IPS-18a (cell line): ENCODE results near the gene ZNHIT1.

Source experiments
- H3K27ac ChIP-seq: one replicate; pipeline ENCODE4 v1.5.1; 2013; ENCODE audit warnings: low read length
- H3K27me3 ChIP-seq: one replicate; pipeline ENCODE4 v1.6.1; 2013; ENCODE audit warnings: mild to moderate bottlenecking, low read length; ENCODE audit not compliant: control insufficient read depth, insufficient read depth
- H3K36me3 ChIP-seq: one replicate; pipeline ENCODE4 v1.6.1; 2013; ENCODE audit warnings: low read depth, low read length; ENCODE audit not compliant: control insufficient read depth
- H3K4me1 ChIP-seq: one replicate; pipeline ENCODE4 v1.6.1; 2013; ENCODE audit warnings: low read depth, low read length; ENCODE audit not compliant: control insufficient read depth
- H3K4me3 ChIP-seq: one replicate; pipeline ENCODE4 v1.5.1; 2013; ENCODE audit warnings: low read length
- H3K9ac ChIP-seq: one replicate; pipeline ENCODE4 v1.6.1; 2013; ENCODE audit warnings: mild to moderate bottlenecking, low read length, moderate library complexity
- H3K9me3 ChIP-seq: one replicate; pipeline ENCODE4 v1.6.1; 2013; ENCODE audit warnings: low read depth, low read length; ENCODE audit not compliant: control insufficient read depth

The ZNHIT1 gene

GRCh38 chr7:101239191-101239950 is 21.4 kb downstream of the ZNHIT1 start:
- H3K4me3 ChIP-seq = no peak overlapping the region
- peaks cover 4% of the 10 kb centered on the region for H3K4me1 ChIP-seq
- H3K9ac ChIP-seq = no peak overlapping the region
- no peaks in the 10 kb centered on the region for H3K27me3 ChIP-seq
- no peaks in the 10 kb centered on the region for H3K9me3 ChIP-seq
- H3K36me3 ChIP-seq = peaks cover 4% of the 10 kb centered on the region
- no peak overlapping the region for H3K27ac ChIP-seq

- Histone ChIP-seq H3K9me3 (no peaks in the 10 kb centered on the region), H3K36me3 (peaks cover 4% of the 10 kb centered on the region), H3K4me1 (peaks cover 4% of the 10 kb centered on the region), H3K27ac (no peak overlapping the region), H3K27me3 (no peaks in the 10 kb centered on the region), H3K4me3 (no peak overlapping the region), H3K9ac (no peak overlapping the region)
Measured at GRCh38 chr7:101239951-101240220, 21.9 kb downstream of the ZNHIT1 start.

- Histone ChIP-seq H3K36me3 (peaks cover 4% of the 10 kb centered on the region), H3K4me1 (peaks cover 4% of the 10 kb centered on the region), H3K9me3 (no peaks in the 10 kb centered on the region), H3K27ac (no peak overlapping the region), H3K4me3 (no peak overlapping the region), H3K27me3 (no peaks in the 10 kb centered on the region), H3K9ac (no peak overlapping the region)
Measured at GRCh38 chr7:101240226-101241014, 22.5 kb downstream of the ZNHIT1 start.

- Histone ChIP-seq H3K36me3 (peaks cover 4% of the 10 kb centered on the region), H3K4me3 (no peak overlapping the region), H3K9me3 (no peaks in the 10 kb centered on the region), H3K4me1 (peaks cover 9% of the 10 kb centered on the region), H3K27me3 (no peaks in the 10 kb centered on the region), H3K9ac (no peak overlapping the region), H3K27ac (no peak overlapping the region)
Measured at GRCh38 chr7:101241015-101241363, 23.0 kb downstream of the ZNHIT1 start.

- Histone ChIP-seq H3K4me1 (peaks cover 9% of the 10 kb centered on the region), H3K27ac (no peak overlapping the region), H3K9me3 (no peaks in the 10 kb centered on the region), H3K4me3 (no peak overlapping the region), H3K27me3 (no peaks in the 10 kb centered on the region), H3K36me3 (peaks cover 4% of the 10 kb centered on the region), H3K9ac (no peak overlapping the region)
Measured at GRCh38 chr7:101241443-101242349, 23.7 kb downstream of the ZNHIT1 start.

GRCh38 chr7:101243646-101244374 is 25.8 kb downstream of the ZNHIT1 start:
- Histone ChIP-seq H3K36me3 (no peaks in the 10 kb centered on the region), H3K4me1 (peaks cover 9% of the 10 kb centered on the region), H3K9ac (peak overlapping the region; percentile 72), H3K27me3 (no peaks in the 10 kb centered on the region), H3K9me3 (no peaks in the 10 kb centered on the region), H3K27ac (no peak overlapping the region), H3K4me3 (peak overlapping the region; percentile 98)

GRCh38 chr7:101244375-101245146 is 26.6 kb downstream of the ZNHIT1 start, which contains the start of gene FIS1:
TSS of gene FIS1 (minus strand) at chr7:101245081. CDS start at chr7:101245004, 77 bp downstream.
- Histone ChIP-seq H3K9me3 (no peaks in the 10 kb centered on the region), H3K36me3 (no peaks in the 10 kb centered on the region), H3K4me1 (peaks cover 9% of the 10 kb centered on the region), H3K4me3 (peak within 1 kb of the TSS; percentile 98), H3K27ac (peak within 1 kb of the TSS; percentile 63), H3K27me3 (no peaks in the 10 kb centered on the region), H3K9ac (peak within 1 kb of the TSS; percentile 72)

- H3K27me3 ChIP-seq = no peaks in the 10 kb centered on the region
- peaks cover 9% of the 10 kb centered on the region for H3K4me1 ChIP-seq
- H3K27ac ChIP-seq = no peak overlapping the region
- H3K36me3 ChIP-seq = no peaks in the 10 kb centered on the region
- H3K4me3 ChIP-seq = peak overlapping the region; percentile 98
- H3K9ac ChIP-seq = peak overlapping the region; percentile 72
- no peaks in the 10 kb centered on the region for H3K9me3 ChIP-seq
Measured at GRCh38 chr7:101245147-101245668, 27.2 kb downstream of the ZNHIT1 start.

GRCh38 chr7:101248276-101248675 is 30.3 kb downstream of the ZNHIT1 start:
- H3K9ac ChIP-seq = no peak overlapping the region
- peaks cover 13% of the 10 kb centered on the region for H3K4me1 ChIP-seq
- H3K36me3 ChIP-seq = no peaks in the 10 kb centered on the region

GRCh38 chr7:101250324-101250723 is 32.4 kb downstream of the ZNHIT1 start:
- Histone ChIP-seq H3K4me1 (peaks cover 9% of the 10 kb centered on the region), H3K4me3 (no peak overlapping the region), H3K9me3 (no peaks in the 10 kb centered on the region), H3K27me3 (no peaks in the 10 kb centered on the region), H3K36me3 (no peaks in the 10 kb centered on the region), H3K9ac (no peak overlapping the region), H3K27ac (no peak overlapping the region)

More at GRCh38 chr7:101248276-101248675, 30.3 kb downstream of the ZNHIT1 start:
- Histone ChIP-seq H3K27me3 (no peaks in the 10 kb centered on the region), H3K9me3 (no peaks in the 10 kb centered on the region), H3K4me3 (no peak overlapping the region), H3K27ac (no peak overlapping the region)
